Activated CD4-positive, alpha-beta T cell treated with anti-CD3 and anti-CD28 coated beads, Interleukin-2, amount 10 ng/mL, durations not matched to agents 24 days and 14 days (primary cell): ENCODE measurements around the gene PRKCH. TPM values are rescaled to one million over a fixed set of nuclear protein-coding genes. Genes with fewer than 3 reads are reported as not detected.

Experiments
- DNase-seq: peaks from one replicate; pipeline ENCODE4 v3.0.0; 2022
- H3K27ac Mint-ChIP-seq: one replicate; pipeline ENCODE4 v1.8.0; 2022; ENCODE audit warnings: mild to moderate bottlenecking, mixed read lengths
- H3K27me3 Mint-ChIP-seq: one replicate; pipeline ENCODE4 v1.8.0; 2022; ENCODE audit warnings: mixed read lengths
- H3K36me3 Mint-ChIP-seq: one replicate; pipeline ENCODE4 v1.8.0; 2022; ENCODE audit warnings: low read depth, mild to moderate bottlenecking, mixed read lengths
- H3K4me1 Mint-ChIP-seq: one replicate; pipeline ENCODE4 v1.8.0; 2021; ENCODE audit warnings: mixed read lengths
- H3K4me3 Mint-ChIP-seq: one replicate; pipeline ENCODE4 v1.8.0; 2022; ENCODE audit warnings: mild to moderate bottlenecking, moderate library complexity, mixed read lengths
- H3K9me3 Mint-ChIP-seq: one replicate; pipeline ENCODE4 v1.8.0; 2021; ENCODE audit warnings: mixed read lengths
- intact Hi-C: fragments of 100-400 bp; cut with micrococcal nuclease; formaldehyde crosslinking; loops from one replicate; pipeline ENCODE4 v1.15.1; 2023
- total RNA-seq: library from RNA; stranded (reverse); gene quantifications from 2 replicates; pipeline ENCODE4 v1.2.3, GENCODE V29; 2022

The PRKCH gene
- total RNA-seq, 1 donor from 2014 or later: 118 TPM

DNA sequence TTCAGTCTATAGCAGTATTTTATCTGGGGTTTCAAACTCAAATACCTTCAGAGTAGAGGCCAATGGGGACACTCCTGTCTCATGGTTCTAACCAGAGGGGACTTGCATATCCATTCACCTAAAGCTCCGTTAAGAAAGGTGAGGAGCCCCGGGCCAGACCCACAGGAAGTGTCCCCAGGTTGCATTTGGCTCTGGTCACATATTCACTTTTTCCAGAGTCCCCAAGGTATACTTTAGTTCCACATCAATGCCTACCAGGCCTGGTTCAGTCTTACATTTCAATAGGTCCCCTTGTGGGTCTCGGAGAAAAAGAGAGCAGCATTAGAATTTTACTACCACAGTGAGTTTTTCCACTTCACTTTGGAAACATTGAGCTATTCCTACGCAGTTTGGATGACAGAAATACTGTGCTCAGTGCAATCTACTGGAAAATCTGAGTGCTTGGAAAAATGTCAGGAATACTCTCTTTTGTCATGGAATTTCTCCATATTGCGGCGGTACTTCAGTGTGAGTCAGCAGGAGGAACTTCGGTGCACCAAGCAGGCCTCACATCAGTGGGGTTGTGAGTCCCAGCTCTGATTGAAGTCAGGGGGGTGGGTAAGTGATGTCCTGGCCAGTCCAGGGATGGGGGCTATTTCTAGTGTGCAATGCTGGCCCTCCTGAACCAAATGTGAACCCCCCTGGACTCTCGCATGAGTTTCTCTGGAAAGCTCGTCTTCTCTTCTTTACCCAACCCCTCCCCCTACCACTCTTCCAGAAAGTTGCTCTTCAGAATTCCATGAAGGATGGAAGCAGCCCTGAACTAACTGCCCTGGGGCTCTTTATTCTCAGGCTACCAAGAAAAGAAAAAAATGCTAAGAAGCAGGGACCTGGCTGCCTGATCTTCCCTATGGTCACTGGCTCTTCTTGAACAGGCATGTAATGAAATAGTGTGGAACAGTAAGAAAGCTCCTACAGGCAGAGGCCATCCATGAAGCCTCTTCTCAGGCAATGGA is 184.7 kb downstream of the PRKCH start:
- Mint-ChIP-seq H3K36me3 (peaks cover 46% of the 10 kb centered on the region), H3K27ac (peak overlapping the region; percentile 87), H3K27me3 (no peaks in the 10 kb centered on the region), H3K4me1 (peaks cover 79% of the 10 kb centered on the region), H3K9me3 (peaks cover 10% of the 10 kb centered on the region), H3K4me3 (peak overlapping the region; percentile 46)
- no peak for DNase-seq
- intact Hi-C loops: no loop called here

DNA sequence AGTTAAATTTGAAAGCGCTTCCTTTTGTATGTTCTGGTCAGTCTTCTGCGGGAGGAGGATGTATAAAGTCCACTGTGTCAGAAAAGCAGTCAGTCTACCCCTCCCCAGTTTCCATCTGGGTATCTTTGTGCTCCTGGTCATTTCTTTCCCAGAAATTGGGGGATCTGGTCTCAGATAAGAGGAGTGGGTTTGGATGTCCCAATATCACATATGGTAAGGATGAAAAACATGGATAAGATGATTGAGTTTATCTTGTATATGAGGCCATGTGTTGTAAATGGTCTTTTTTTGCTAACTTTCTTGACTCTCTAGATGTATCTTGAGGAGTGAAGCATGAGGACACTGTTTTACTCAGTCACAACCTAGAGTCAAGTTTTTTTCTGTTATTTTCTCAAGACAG is 187.1 kb downstream of the PRKCH start:
- intact Hi-C loops: no loop called here
- no peak for DNase-seq
- Mint-ChIP-seq H3K36me3 (peaks cover 47% of the 10 kb centered on the region), H3K9me3 (peaks cover 8% of the 10 kb centered on the region), H3K4me3 (no peak overlapping the region), H3K27ac (peak overlapping the region; percentile 72), H3K27me3 (no peaks in the 10 kb centered on the region), H3K4me1 (peaks cover 78% of the 10 kb centered on the region)

DNA sequence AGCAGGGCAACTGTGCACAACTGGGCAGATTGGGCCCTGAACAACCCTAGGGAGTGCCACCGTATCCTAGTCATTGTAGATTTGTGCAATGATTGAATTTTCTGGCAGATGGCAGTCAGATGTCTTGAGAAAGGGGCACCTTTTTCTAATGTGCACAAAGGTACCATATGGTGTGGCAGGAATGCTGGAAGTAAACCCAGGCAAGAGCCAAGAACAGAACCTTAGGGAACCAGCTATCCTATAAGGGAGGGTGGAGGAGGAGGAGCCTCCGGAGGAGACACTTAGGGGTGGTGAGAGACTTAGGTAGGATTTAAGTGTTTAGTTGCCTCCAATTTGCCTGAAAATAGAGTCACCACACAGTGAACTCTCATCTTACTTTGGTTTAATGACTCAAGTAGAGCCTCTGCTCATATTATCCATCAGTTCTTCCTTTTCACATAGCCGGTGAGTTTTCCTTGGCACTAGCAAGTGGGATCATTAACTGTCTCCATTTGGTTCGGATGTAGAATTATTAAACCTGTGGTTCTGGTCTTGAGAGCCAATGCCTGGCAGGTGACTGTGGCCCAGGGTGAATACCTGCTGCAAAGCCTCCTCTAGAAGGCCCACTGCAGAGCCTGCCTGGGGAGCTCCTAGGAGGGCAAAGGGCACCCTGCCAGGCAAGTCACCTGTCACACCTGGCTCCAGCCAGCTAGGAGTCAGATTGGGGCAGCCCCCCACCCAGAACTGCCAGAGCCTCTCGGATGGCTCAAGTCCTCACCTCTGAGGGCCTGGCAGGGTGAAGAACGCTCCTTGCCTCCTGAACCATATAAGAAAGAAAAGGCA is 189.6 kb downstream of the PRKCH start:
- no peak for DNase-seq
- peaks cover 74% of the 10 kb centered on the region for H3K4me1 Mint-ChIP-seq
- H3K4me3 Mint-ChIP-seq: peak overlapping the region; percentile 65
- peaks cover 53% of the 10 kb centered on the region for H3K36me3 Mint-ChIP-seq
- H3K9me3 Mint-ChIP-seq: peaks cover 4% of the 10 kb centered on the region
- intact Hi-C loops: loop anchor here (1.0 to 2.0 kb wide), 3 partner anchors 8 to 150 kb away; no protein-coding TSS in a partner anchor
- peak overlapping the region; percentile 83 for H3K27ac Mint-ChIP-seq
- H3K27me3 Mint-ChIP-seq: no peaks in the 10 kb centered on the region

DNA sequence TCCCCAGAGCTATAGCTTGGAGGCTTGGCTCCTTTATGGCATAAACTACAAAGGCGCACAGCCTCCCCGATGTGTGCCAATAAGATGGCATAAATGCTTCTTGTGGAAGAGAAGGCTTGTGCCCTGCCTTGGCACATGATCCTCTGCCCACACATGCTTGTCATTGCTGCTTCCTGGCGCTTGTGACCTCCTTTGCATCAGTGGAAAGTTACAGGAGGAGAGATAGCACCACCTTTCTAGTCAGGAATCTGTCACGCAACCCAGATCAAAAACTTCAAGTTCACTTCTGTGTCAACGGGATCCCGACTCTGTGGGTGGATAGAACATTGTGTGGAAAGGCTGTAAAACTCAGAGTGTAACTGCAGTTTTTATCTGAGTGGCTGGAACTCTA is 190.2 kb downstream of the PRKCH start:
- Mint-ChIP-seq H3K4me1 (peaks cover 73% of the 10 kb centered on the region), H3K36me3 (peaks cover 51% of the 10 kb centered on the region), H3K27ac (peak overlapping the region; percentile 83), H3K4me3 (peak overlapping the region; percentile 65), H3K9me3 (peaks cover 3% of the 10 kb centered on the region), H3K27me3 (no peaks in the 10 kb centered on the region)
- DNase-seq: peak; percentile 75
- intact Hi-C loops: loop anchor here (1.0 to 2.0 kb wide), 3 partner anchors 8 to 149 kb away; no protein-coding TSS in a partner anchor

DNA sequence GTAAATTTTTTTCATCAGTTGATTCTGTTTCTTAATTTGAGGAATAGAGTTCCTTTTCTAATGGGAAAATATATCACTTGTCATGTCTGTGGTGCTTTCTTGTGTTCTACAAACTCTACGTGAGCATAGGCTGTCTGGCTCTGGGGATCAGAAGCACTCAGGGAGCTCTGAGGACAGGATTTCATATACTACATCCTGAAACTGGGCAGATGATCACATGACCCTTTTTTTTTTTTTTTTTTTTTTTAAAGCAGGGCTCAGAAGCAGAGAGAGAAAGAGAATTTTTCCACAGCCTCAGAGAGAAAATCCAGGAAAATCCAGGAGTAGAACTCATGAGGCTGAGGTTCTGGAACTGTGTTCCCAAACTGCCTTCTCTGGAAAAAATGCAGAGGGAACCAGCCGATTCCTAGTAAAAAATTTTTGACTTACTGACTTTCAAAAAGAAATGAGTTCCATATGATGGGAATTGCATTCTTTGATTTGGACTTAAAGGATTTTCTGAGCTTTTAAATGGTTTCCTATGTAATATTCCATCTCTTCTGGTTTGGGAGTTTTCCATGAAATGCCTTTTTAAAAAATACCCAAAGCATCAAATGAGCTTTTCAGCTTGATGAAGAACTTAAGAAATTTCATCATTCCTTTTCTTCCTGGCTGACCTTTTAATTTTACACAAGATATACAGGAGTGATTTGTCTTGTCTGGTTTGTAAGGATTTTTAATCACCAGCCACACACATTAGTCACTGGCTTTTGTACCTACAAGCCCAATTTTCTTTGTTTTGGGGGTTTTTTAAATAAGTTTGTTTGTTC is 190.9 kb downstream of the PRKCH start:
- intact Hi-C loops: no loop called here
- peak overlapping the region; percentile 83 for H3K27ac Mint-ChIP-seq
- H3K4me1 Mint-ChIP-seq: peaks cover 73% of the 10 kb centered on the region
- H3K27me3 Mint-ChIP-seq: no peaks in the 10 kb centered on the region
- H3K4me3 Mint-ChIP-seq: peak overlapping the region; percentile 65
- DNase-seq: no peak
- no peaks in the 10 kb centered on the region for H3K9me3 Mint-ChIP-seq
- H3K36me3 Mint-ChIP-seq: peaks cover 49% of the 10 kb centered on the region

DNA sequence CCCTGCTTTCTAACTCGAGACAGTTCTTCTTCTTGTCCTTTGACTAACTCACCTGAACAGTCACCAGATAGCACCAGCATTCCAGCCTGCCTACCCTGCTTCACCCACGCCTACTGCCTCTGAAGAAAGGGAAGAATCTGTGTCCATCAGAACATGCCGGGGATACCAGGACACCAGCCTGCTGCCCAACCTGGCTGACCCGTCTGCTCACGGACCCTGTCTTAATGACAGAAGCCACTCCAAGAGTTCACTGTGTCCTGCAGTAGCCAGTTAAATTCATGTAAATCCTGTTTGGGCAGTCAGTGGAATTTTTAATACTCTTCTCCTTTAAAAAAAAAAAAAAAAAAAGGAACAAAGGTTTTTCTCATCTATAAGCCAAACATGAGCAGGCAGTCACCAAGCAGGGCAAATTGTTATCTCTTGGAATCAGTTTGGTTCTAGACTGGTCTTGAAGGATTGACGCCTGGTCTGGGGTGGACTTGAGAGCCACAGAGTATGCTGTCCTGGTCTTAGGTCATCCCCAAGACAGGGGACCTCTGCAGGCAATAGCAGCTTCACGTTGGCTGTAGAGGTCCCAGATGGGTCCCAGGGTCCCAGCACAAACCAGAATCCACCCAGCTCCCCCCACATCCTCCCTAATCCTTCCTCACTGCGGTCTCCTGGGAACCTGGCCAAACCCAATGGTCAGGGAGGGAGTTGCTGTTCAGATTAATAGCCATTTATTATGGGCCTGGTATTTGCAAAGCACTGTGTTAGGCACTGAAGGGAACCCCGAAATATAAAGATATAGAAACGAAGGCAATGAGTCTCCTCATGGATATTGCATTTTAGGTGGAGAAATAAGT is 192.8 kb downstream of the PRKCH start:
- intact Hi-C loops: no loop called here

DNA sequence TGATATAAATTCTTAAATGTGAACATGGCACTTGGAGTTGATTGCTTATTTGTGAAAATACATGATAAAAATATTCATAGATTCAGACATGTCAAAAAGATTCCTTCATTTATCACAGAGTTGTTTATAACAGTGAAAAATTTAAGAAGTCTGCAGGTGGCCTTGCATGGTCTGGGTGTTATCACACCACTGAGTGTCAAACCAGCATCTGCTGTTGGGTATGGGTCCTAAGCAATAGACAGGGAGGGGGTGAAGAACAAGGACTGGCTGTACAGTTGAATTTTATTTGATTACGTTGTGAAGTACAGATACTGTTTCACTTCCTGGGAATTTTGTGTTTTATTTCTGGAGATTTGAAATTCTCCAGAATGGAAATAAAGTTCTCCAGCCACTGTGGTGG is 193.5 kb downstream of the PRKCH start:
- no peaks in the 10 kb centered on the region for H3K9me3 Mint-ChIP-seq
- no peak overlapping the region for H3K27ac Mint-ChIP-seq
- intact Hi-C loops: no loop called here
- H3K4me1 Mint-ChIP-seq: peaks cover 74% of the 10 kb centered on the region
- H3K4me3 Mint-ChIP-seq: no peak overlapping the region
- peaks cover 47% of the 10 kb centered on the region for H3K36me3 Mint-ChIP-seq
- DNase-seq: no peak
- no peaks in the 10 kb centered on the region for H3K27me3 Mint-ChIP-seq

More for the DNA sequence above, 192.8 kb downstream of the PRKCH start:
- Mint-ChIP-seq H3K4me1 (peaks cover 76% of the 10 kb centered on the region), H3K9me3 (no peaks in the 10 kb centered on the region), H3K4me3 (no peak overlapping the region), H3K36me3 (peaks cover 44% of the 10 kb centered on the region), H3K27ac (peak overlapping the region; percentile 7), H3K27me3 (no peaks in the 10 kb centered on the region)
- no peak for DNase-seq

DNA sequence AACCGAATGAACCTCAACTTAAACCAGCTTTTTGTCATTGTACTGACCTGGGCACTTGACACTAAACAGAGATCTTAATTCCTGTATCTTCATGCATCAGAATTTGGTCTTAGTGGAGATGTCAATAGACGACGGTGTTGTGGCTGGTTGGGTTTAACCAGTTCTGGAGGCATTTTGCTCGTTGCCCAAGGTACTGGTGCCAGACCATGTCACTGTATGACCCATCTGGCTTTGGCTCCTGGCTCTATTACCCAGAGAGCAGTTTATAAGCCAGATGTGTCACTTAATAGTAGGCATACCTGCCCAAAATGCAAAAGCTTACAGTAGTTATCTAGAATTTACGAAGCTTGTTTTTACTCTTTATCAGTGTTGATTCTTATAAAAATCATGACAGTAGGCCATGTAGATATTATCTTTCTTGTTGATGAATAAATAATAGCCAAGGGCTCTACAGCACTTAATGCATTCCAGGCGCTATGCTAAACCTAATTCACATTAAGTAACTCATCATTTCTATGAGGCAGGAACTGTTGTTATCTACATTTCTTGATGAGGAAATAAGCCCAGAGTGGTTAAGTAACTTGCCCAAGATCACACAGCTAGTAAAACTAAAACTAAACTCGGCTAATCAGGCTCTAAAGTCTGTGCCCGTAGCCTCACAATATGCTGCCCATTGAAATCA is 194.2 kb downstream of the PRKCH start:
- intact Hi-C loops: no loop called here
- peaks cover 50% of the 10 kb centered on the region for H3K36me3 Mint-ChIP-seq
- no peaks in the 10 kb centered on the region for H3K9me3 Mint-ChIP-seq
- no peaks in the 10 kb centered on the region for H3K27me3 Mint-ChIP-seq
- H3K27ac Mint-ChIP-seq: no peak overlapping the region
- no peak for DNase-seq
- H3K4me3 Mint-ChIP-seq: no peak overlapping the region
- H3K4me1 Mint-ChIP-seq: peaks cover 68% of the 10 kb centered on the region

DNA sequence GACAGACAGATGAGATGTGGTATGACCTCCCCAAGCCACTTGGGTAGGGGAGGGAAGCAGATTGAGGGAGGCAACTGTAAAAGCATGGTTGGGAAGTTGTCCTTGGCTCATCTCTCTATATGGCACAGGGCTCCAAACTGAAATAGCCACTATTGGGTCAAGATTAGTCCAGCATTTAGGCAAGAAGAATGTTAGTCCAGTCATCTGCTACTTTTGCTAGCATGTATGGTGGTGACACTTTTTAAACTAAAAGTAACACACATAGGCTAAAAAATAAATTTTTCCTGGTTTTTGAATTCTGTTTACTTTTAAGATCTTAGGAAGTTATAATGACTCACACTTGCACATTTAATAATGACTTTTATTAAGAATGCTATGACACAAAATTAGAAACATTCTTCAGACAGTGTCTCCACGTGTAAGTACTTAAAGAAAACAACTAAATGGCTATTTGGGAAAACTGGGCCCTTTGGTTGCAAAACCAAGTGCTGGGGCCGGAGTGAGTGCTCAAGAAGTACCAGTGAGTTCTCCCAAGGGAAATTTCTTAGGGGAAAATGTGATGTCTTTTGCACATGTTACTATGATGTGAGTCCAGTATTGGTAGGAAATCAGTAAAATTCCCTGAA is 194.9 kb downstream of the PRKCH start:
- Mint-ChIP-seq H3K27me3 (no peaks in the 10 kb centered on the region), H3K27ac (no peak overlapping the region), H3K9me3 (no peaks in the 10 kb centered on the region), H3K4me3 (no peak overlapping the region), H3K4me1 (peaks cover 61% of the 10 kb centered on the region), H3K36me3 (peaks cover 50% of the 10 kb centered on the region)
- intact Hi-C loops: no loop called here
- no peak for DNase-seq

DNA sequence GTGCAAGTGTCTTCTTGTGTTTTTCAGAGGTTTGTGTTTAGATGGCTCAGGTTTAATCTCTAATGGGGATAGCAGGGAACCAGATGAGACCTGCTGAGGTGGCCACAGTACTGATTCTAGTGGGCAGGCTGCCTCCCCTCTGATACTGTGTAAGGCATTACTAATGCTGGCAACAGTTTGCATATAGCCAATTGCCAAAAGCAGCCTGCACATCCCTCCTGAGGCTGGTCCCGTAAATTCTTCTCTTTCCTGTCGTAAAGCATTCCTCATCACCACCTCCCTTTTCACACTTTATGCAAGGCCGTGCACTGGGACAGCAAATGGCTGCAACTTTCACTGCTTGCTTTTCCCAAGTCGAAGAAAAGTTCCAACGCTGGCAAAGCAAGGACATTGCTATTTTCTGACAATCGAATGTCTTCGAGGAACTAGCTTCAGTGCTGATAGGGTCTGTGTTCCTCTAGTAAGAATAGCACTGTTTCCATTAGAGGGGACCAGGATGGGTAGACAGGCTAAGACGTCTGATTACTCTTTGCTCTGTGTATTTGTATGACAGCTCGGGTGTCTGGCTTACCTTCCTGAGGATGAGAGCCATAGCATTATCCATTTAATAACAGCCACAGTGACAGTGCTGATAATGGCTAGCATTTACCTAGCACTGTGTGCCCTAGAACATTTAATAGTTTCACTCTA is 195.7 kb downstream of the PRKCH start:
- Mint-ChIP-seq H3K9me3 (peaks cover 3% of the 10 kb centered on the region), H3K27me3 (no peaks in the 10 kb centered on the region), H3K4me1 (peaks cover 58% of the 10 kb centered on the region), H3K36me3 (peaks cover 56% of the 10 kb centered on the region), H3K4me3 (no peak overlapping the region), H3K27ac (peak overlapping the region; percentile 57)
- intact Hi-C loops: loop anchor here (1.0 kb wide), 1 partner anchor 8 kb away; no protein-coding TSS in a partner anchor
- DNase-seq: no peak

DNA sequence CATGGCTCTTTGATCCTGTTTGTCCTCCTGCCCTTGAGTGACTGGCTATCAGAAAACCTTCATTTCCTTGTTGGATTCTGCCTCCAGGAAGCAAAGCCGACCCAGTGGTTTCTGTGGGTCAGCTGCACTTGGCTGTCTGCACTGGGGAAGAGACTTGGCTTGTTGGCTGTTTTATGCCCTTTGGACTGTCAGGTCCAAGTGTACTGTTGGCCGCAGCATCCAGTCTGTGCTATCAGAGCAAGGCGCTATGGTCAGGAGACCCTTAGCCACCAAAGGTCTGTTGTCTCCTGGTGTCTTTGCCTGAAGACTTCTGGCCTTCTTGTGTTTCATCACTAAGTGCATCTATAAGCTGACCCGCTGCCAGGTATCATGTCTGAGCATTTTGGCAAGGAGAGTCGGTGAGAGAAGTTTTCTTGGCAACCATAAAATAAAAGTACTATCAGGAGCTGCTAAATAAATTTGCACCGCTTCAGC is 196.6 kb downstream of the PRKCH start:
- H3K36me3 Mint-ChIP-seq: peaks cover 64% of the 10 kb centered on the region
- H3K27ac Mint-ChIP-seq: peak overlapping the region; percentile 61
- H3K9me3 Mint-ChIP-seq: peaks cover 8% of the 10 kb centered on the region
- peaks cover 62% of the 10 kb centered on the region for H3K4me1 Mint-ChIP-seq
- no peak for DNase-seq
- intact Hi-C loops: loop anchor here (1.0 kb wide), 1 partner anchor 7 kb away; no protein-coding TSS in a partner anchor
- no peaks in the 10 kb centered on the region for H3K27me3 Mint-ChIP-seq
- H3K4me3 Mint-ChIP-seq: no peak overlapping the region
